ENCODE data around the gene PPIL3.

- TF ChIP-seq POLR2A (IDR thresholded peaks at IDR 0.05; ENCODE audit: low read depth, low read length) (no peak; the same call in 1 of the 2 replicates), POLR2AphosphoS5 (IDR thresholded peaks at IDR 0.05; ENCODE audit: low read depth, low read length) (no peak), TAF1 (IDR thresholded peaks at IDR 0.05; ENCODE audit: low read depth, low read length) (no peak), SPI1 (IDR thresholded peaks at IDR 0.05; ENCODE audit: low read depth, low read length) (no peak), POU2F2 (IDR thresholded peaks at IDR 0.05; ENCODE audit: low read depth, low read length) (no peak), PAX5 (IDR thresholded peaks at IDR 0.05; ENCODE audit: insufficient read depth, low read length, severe bottlenecking) (no peak)
Measured at GRCh38 chr2:200828104-200828503, 60.8 kb downstream of the PPIL3 start.

Data from GM12891 (cell line).